IMR-90 (cell line): Measurements from ENCODE around the gene PRKAB1. TPM values are rescaled to one million over a fixed set of nuclear protein-coding genes. Genes with fewer than 3 reads are reported as not detected.

Experiments
- ATAC-seq: fragments of 200-7000 bp; cut with Tn5 transposase; 2 replicates; pipeline ENCODE4 v1.9.1; 2020; ENCODE audit warnings: low read depth, mild to moderate bottlenecking, moderate library complexity
- BruUV-seq: library from RNA; stranded (reverse); fragments of 400-500 nt; replicated peaks from 2 replicates; lab custom pipeline; 2021; lab: Mats Ljungman, UMichigan
- CTCF ChIA-PET: fragments of 300-600 bp; formaldehyde crosslinking; extraction: SDS; loops from one replicate; lab custom pipeline; 2021; ENCODE audit warnings: antibody characterized with exemption; lab: Yijun Ruan, JAX
- POLR2A ChIA-PET: fragments of 300-600 bp; sonication (Branson Sonifier 250); formaldehyde crosslinking; loops from one replicate; lab custom pipeline; 2022; ENCODE audit warnings: antibody characterized with exemption; ENCODE audit not compliant: unreplicated experiment; lab: Charles Lee
- DNase-seq: peaks from one replicate; pipeline ENCODE4 v3.0.0; 2013
- H2AFZ ChIP-seq: replicated peaks from 2 replicates; pipeline ENCODE3; 2013; ENCODE audit warnings: low read length, mild to moderate bottlenecking; ENCODE audit not compliant: poor library complexity
- H2AK5ac ChIP-seq: 2 replicates; pipeline ENCODE4 v1.6.1; 2013; ENCODE audit warnings: low read depth, low read length, inconsistent platforms
- H2AK9ac ChIP-seq: replicated peaks from 2 replicates; pipeline ENCODE3; 2013; ENCODE audit warnings: mild to moderate bottlenecking, low read depth, low read length, moderate library complexity; ENCODE audit not compliant: poor library complexity
- H2BK120ac ChIP-seq: 2 replicates; pipeline ENCODE4 v1.6.1; 2013; ENCODE audit warnings: low read depth, low read length, inconsistent platforms
- H2BK15ac ChIP-seq: 3 replicates; pipeline ENCODE4 v1.6.1; 2013; ENCODE audit warnings: low read depth, low read length, inconsistent platforms
- H2BK20ac ChIP-seq: 2 replicates; pipeline ENCODE4 v1.6.1; 2013; ENCODE audit warnings: low read depth, mild to moderate bottlenecking, inconsistent platforms, low read length, moderate library complexity
- H2BK5ac ChIP-seq: 2 replicates; pipeline ENCODE4 v1.6.1; 2013; ENCODE audit warnings: mild to moderate bottlenecking, low read depth, low read length, inconsistent platforms; ENCODE audit not compliant: poor library complexity, severe bottlenecking
- H3K14ac ChIP-seq: replicated peaks from 2 replicates; pipeline ENCODE4 v1.6.1; 2013; ENCODE audit warnings: low read depth, low read length, inconsistent platforms
- H3K18ac ChIP-seq: 2 replicates; pipeline ENCODE4 v1.6.1; 2013; ENCODE audit warnings: low read depth, low read length, control low read depth
- H3K23ac ChIP-seq: 2 replicates; pipeline ENCODE4 v1.6.1; 2013; ENCODE audit warnings: low read depth, low read length, inconsistent platforms
- H3K27ac ChIP-seq: 2 replicates; pipeline ENCODE4 v1.5.1; 2013; ENCODE audit warnings: mild to moderate bottlenecking, control low read depth, low read length; ENCODE audit not compliant: insufficient read depth
- H3K27me3 ChIP-seq: 2 replicates; pipeline ENCODE4 v1.6.1; 2013; ENCODE audit warnings: low read length; ENCODE audit not compliant: control insufficient read depth, insufficient read depth
- H3K36me3 ChIP-seq: 2 replicates; pipeline ENCODE4 v1.6.1; 2013; ENCODE audit warnings: low read length, mixed read lengths; ENCODE audit not compliant: control insufficient read depth, insufficient read depth
- H3K4ac ChIP-seq: 2 replicates; pipeline ENCODE4 v1.6.1; 2013; ENCODE audit warnings: low read depth, low read length, inconsistent platforms
- H3K4me1 ChIP-seq: 2 replicates; pipeline ENCODE4 v1.6.1; 2013; ENCODE audit warnings: low read length, mixed read lengths; ENCODE audit not compliant: control insufficient read depth, insufficient read depth
- H3K4me2 ChIP-seq: 2 replicates; pipeline ENCODE4 v1.6.1; 2013; ENCODE audit warnings: low read depth, mild to moderate bottlenecking, control low read depth, low read length, moderate library complexity
- H3K4me3 ChIP-seq: 2 replicates; pipeline ENCODE4 v1.5.1; 2013; ENCODE audit warnings: low read depth, mild to moderate bottlenecking, control low read depth, low read length, moderate library complexity; ENCODE audit not compliant: insufficient read depth
- H3K56ac ChIP-seq: 2 replicates; pipeline ENCODE4 v1.6.1; 2013; ENCODE audit warnings: low read length, inconsistent platforms; ENCODE audit not compliant: insufficient read depth; ENCODE audit errors: extremely low read depth
- H3K79me1 ChIP-seq, 2 experiments: 2 replicates each; pipeline ENCODE4 v1.6.1; 2013; ENCODE audit warnings: low read length in 2 of 2, inconsistent platforms in 1 of 2, low read depth in 1 of 2
- H3K9ac ChIP-seq: 2 replicates; pipeline ENCODE4 v1.6.1; 2013; ENCODE audit warnings: low read depth, low read length, control low read depth
- H3K9me1 ChIP-seq: 2 replicates; pipeline ENCODE4 v1.6.1; 2013; ENCODE audit warnings: low read length, inconsistent platforms; ENCODE audit not compliant: insufficient read depth
- H3K9me3 ChIP-seq: 2 replicates; pipeline ENCODE4 v1.6.1; 2013; ENCODE audit warnings: low read length; ENCODE audit not compliant: control insufficient read depth, insufficient read depth
- H4K20me1 ChIP-seq: 2 replicates; pipeline ENCODE4 v1.6.1; 2013; ENCODE audit warnings: low read length, inconsistent platforms; ENCODE audit not compliant: insufficient read depth
- H4K5ac ChIP-seq: 2 replicates; pipeline ENCODE4 v1.6.1; 2013; ENCODE audit warnings: mild to moderate bottlenecking, low read depth, low read length, control low read depth
- H4K8ac ChIP-seq, 2 experiments: 2 replicates each; pipeline ENCODE4 v1.6.1; 2013; ENCODE audit warnings: low read depth in 2 of 2, low read length in 2 of 2, control low read depth in 1 of 2, inconsistent platforms in 1 of 2
- H4K91ac ChIP-seq: 2 replicates; pipeline ENCODE4 v1.6.1; 2013; ENCODE audit warnings: low read depth, low read length, inconsistent platforms; ENCODE audit not compliant: insufficient read depth
- FOS ChIP-seq: fragments of 150-350 bp; IDR thresholded peaks from 2 replicates; pipeline ENCODE4 v1.6.1; 2016; ENCODE audit warnings: low read depth, low read length
- WGBS, 2 experiments: methylation state at CpG; one replicate each; pipeline versions ENCODE4 v1.1.5 to v1.1.7; 2013; ENCODE audit warnings: missing lambda C conversion rate in 2 of 2; ENCODE audit not compliant: insufficient read length in 1 of 2; ENCODE audit errors: extremely low coverage in 2 of 2; 5-methylcytosine and 5-hydroxymethylcytosine counted together
- dilution Hi-C: fragments of 300-500 bp; cut with HindIII; formaldehyde crosslinking; loops from one replicate; pipeline ENCODE4 v1.14.3; 2018; ENCODE audit warnings: low sequenced_read_pairs; ENCODE audit not compliant: unreplicated experiment
- in situ Hi-C: fragments of 300-500 bp; cut with MboI; formaldehyde crosslinking; loops from 3 replicates; pipeline ENCODE4 v1.14.3; 2019; ENCODE audit warnings: low sequenced_read_pairs, inconsistent platforms, mixed read lengths
- intact Hi-C: fragments of 100-400 bp; cut with micrococcal nuclease; formaldehyde crosslinking; loops from 2 replicates; pipeline ENCODE4 v1.10.0; 2022
- polyA plus RNA-seq, 3 experiments: library from polyadenylated mRNA; depleted of rRNA; stranded (reverse); fragments of >200 nt; gene quantifications; 2 replicates each; pipeline ENCODE4 v1.2.3, GENCODE V29; 2012; ENCODE audit warnings: low replicate concordance in 1 of 3
- total RNA-seq: library from RNA; depleted of rRNA; stranded (reverse); fragments of >200 nt; gene quantifications from 2 replicates; pipeline ENCODE4 v1.2.3, GENCODE V29; 2012
- TF ChIP-seq, protein P1 (sequence below): fragments of 150-350 bp; IDR thresholded peaks from 2 replicates; pipeline ENCODE4 v1.6.1; 2017; ENCODE audit warnings: mild to moderate bottlenecking, antibody characterized with exemption, low read length, low read depth

The PRKAB1 gene
- total and polyA plus RNA-seq, 2 of the 4 experiments (the other 2 are of a cell fraction), result 9.7 to 19.3 TPM

DNA sequence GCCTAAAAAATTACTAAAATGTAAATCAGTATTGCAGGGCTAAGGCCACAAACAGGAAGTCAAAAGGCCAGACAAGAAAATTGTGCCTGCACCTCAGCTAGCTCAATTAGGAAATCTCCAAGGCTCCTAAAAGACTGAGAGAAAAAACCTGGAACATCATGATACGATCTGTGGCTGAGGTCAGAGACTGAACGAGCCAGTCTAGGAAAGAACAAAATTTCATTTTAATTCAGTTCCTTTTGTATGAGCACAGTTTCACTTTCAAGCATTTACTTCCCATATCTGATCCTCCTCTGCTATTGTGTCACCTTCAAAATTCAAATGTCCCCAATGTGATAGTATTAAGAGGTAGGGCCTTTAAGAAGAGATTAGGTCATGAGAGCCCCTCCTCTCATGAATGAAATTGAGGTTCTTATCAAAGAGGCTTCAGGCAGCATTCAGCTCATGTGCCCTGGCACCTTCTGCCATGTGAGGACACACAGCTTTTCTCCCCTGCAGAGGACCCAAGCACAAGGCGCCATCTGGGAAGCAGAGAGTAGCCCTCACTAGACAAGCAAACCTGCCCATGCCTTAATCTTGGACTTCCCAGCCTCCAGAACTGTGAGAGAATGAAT lies 14.8 kb downstream of the PRKAB1 start:
- BruUV-seq, result no TSS peak
- Histone ChIP-seq H2AFZ (no peak overlapping the region), H3K9ac (no peak overlapping the region), H3K4me3 (no peak overlapping the region), H3K9me1 (peaks cover 5% of the 10 kb centered on the region; the same call in 1 of the 2 replicates), H2AK9ac (no peak overlapping the region), H3K9me3 (no peaks in the 10 kb centered on the region), H2AK5ac (no peak overlapping the region), H3K56ac (no peak overlapping the region), H3K36me3 (peaks cover 37% of the 10 kb centered on the region), H4K91ac (no peak overlapping the region), H3K27me3 (no peaks in the 10 kb centered on the region), H4K5ac (no peak overlapping the region), H2BK5ac (no peak overlapping the region), H3K79me1 (no peaks in the 10 kb centered on the region), H3K18ac (no peak overlapping the region), H4K8ac (no peak overlapping the region), H3K4me1 (no peaks in the 10 kb centered on the region), H3K4ac (no peak overlapping the region), H4K20me1 (no peaks in the 10 kb centered on the region), H3K27ac (no peak overlapping the region), H2BK15ac (no peak overlapping the region), H3K23ac (no peak overlapping the region), H3K14ac (no peak overlapping the region), H2BK20ac (no peak overlapping the region), H2BK120ac (no peak overlapping the region), H3K4me2 (no peak overlapping the region)
- no peak for ATAC-seq
- in situ Hi-C loops (no loop called here), intact Hi-C loops (no loop called here), dilution Hi-C loops (no loop called here)
- ChIA-PET POLR2A (no interaction called here), CTCF (interaction anchor here (1.9 kb wide), 1 partner anchor 15 kb away, joined by 4 read pairs; the partner anchor contains the start of gene PRKAB1)
- TF ChIP-seq FOS, result no peak
- TF ChIP-seq, protein P1, sequence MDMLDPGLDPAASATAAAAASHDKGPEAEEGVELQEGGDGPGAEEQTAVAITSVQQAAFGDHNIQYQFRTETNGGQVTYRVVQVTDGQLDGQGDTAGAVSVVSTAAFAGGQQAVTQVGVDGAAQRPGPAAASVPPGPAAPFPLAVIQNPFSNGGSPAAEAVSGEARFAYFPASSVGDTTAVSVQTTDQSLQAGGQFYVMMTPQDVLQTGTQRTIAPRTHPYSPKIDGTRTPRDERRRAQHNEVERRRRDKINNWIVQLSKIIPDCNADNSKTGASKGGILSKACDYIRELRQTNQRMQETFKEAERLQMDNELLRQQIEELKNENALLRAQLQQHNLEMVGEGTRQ, result no peak
- DNase-seq, result no peak
- WGBS, 2 experiments, result no CpG with 5 or more reads among the region's 3 CpGs
